Measurements from ENCODE around the gene ACOX3. TPM values are rescaled to one million over a fixed set of nuclear protein-coding genes. Genes with fewer than 3 reads are reported as not detected.
A peak's percentile ranks its signal among the peaks of the same experiment; 100 is the strongest.
"Not testable (repeated sequence)": the region's sequence is repeated elsewhere in the genome, so short reads cannot be mapped to it uniquely, and the experiment has no call there.

ACOX3 gene
- polyA plus RNA-seq, 3 donors: 13.8 to 16.6 (median 14.9) TPM

GRCh38 chr4:8435656-8436121, 4.8 kb downstream of the ACOX3 start:
- no peak for DNase-seq (ENCODE audit: low read depth in 3 of 3, low spot score in 2 of 3)

- no peak for DNase-seq (ENCODE audit: low read depth in 3 of 3, low spot score in 2 of 3)
Observed at GRCh38 chr4:8434251-8435073, 6.1 kb downstream of the ACOX3 start.

GRCh38 chr4:8433136-8433535, 7.4 kb downstream of the ACOX3 start:
- no peak for DNase-seq (ENCODE audit: low read depth in 3 of 3, low spot score in 2 of 3)

GRCh38 chr4:8431553-8431952, 9.0 kb downstream of the ACOX3 start:
- DNase-seq (ENCODE audit: low read depth in 3 of 3, low spot score in 2 of 3): no peak

- DNase-seq (ENCODE audit: low read depth in 3 of 3, low spot score in 2 of 3): peak; percentile 71 to 74 (median 72)
Observed at GRCh38 chr4:8428288-8429097, 12.0 kb downstream of the ACOX3 start.

- DNase-seq (ENCODE audit: low read depth in 3 of 3, low spot score in 2 of 3): no peak
Observed at GRCh38 chr4:8427761-8428287, 12.7 kb downstream of the ACOX3 start.

GRCh38 chr4:8427262-8427661, 13.3 kb downstream of the ACOX3 start:
- DNase-seq (ENCODE audit: low read depth in 3 of 3, low spot score in 2 of 3): no peak

GRCh38 chr4:8422786-8423185, 17.7 kb downstream of the ACOX3 start:
- no peak for DNase-seq (ENCODE audit: low read depth in 3 of 3, low spot score in 2 of 3)

GRCh38 chr4:8422327-8422726, 18.2 kb downstream of the ACOX3 start:
- no peak for DNase-seq (ENCODE audit: low read depth in 3 of 3, low spot score in 2 of 3)

GRCh38 chr4:8420151-8420550, 20.4 kb downstream of the ACOX3 start:
- not testable (repeated sequence) for DNase-seq (ENCODE audit: low read depth in 3 of 3, low spot score in 2 of 3)

GRCh38 chr4:8419222-8420041, 21.1 kb downstream of the ACOX3 start:
- DNase-seq (ENCODE audit: low read depth in 3 of 3, low spot score in 2 of 3): no peak

- DNase-seq (ENCODE audit: low read depth in 3 of 3, low spot score in 2 of 3): no peak
Observed at GRCh38 chr4:8417071-8417614, 23.4 kb downstream of the ACOX3 start.

- DNase-seq (ENCODE audit: low read depth in 3 of 3, low spot score in 2 of 3): no peak
Observed at GRCh38 chr4:8414377-8414776, 26.1 kb downstream of the ACOX3 start.

- DNase-seq (ENCODE audit: low read depth in 3 of 3, low spot score in 2 of 3): no peak
Observed at GRCh38 chr4:8412288-8412687, 28.2 kb downstream of the ACOX3 start.

- DNase-seq (ENCODE audit: low read depth in 3 of 3, low spot score in 2 of 3): no peak
Observed at GRCh38 chr4:8411351-8412180, 29.0 kb downstream of the ACOX3 start.

GRCh38 chr4:8410641-8411271, 29.8 kb downstream of the ACOX3 start:
- DNase-seq (ENCODE audit: low read depth in 3 of 3, low spot score in 2 of 3): no peak

- DNase-seq (ENCODE audit: low read depth in 3 of 3, low spot score in 2 of 3): no peak
Observed at GRCh38 chr4:8410066-8410625, 30.4 kb downstream of the ACOX3 start.

GRCh38 chr4:8409264-8410065, 31.1 kb downstream of the ACOX3 start:
- DNase-seq (ENCODE audit: low read depth in 3 of 3, low spot score in 2 of 3): no peak

All from right renal cortex interstitium (tissue), 3 donors.